WERI-Rb-1 (cell line): ENCODE measurements around the gene PDCD1.
"Not testable (repeated sequence)": the region's sequence is repeated elsewhere in the genome, so short reads cannot be mapped to it uniquely, and the experiment has no call there.

Experiments
- DNase-seq: peaks from one replicate; pipeline ENCODE4 v3.0.0-alpha.2; 2020
- H3K27ac ChIP-seq: fragments of 250-450 bp; sonication (Bioruptor Pico); 2 replicates; pipeline ENCODE4 v1.5.1; 2020; ENCODE audit warnings: mild to moderate bottlenecking, moderate library complexity
- H3K27me3 ChIP-seq: fragments of 250-450 bp; sonication (Bioruptor Pico); 2 replicates; pipeline ENCODE4 v1.5.1; 2021; ENCODE audit warnings: mild to moderate bottlenecking, low read depth, moderate library complexity; ENCODE audit not compliant: insufficient read depth, severe bottlenecking
- H3K36me3 ChIP-seq: fragments of 250-450 bp; sonication (Bioruptor Pico); 2 replicates; pipeline ENCODE4 v1.5.1; 2020; ENCODE audit warnings: mild to moderate bottlenecking, moderate library complexity
- H3K4me3 ChIP-seq: 2 replicates; pipeline ENCODE4 v1.5.1; 2011; ENCODE audit warnings: low read depth, mild to moderate bottlenecking, control low read depth, low read length
- H3K9me3 ChIP-seq: fragments of 250-450 bp; sonication (Bioruptor Pico); 2 replicates; pipeline ENCODE4 v1.5.1; 2021; ENCODE audit warnings: mild to moderate bottlenecking, moderate library complexity; ENCODE audit not compliant: severe bottlenecking
- CTCF ChIP-seq: IDR thresholded peaks from 2 replicates; pipeline ENCODE4 v1.5.1; 2011; ENCODE audit warnings: low read depth, mild to moderate bottlenecking, control low read depth, inconsistent platforms, low read length

Gene PDCD1

DNA sequence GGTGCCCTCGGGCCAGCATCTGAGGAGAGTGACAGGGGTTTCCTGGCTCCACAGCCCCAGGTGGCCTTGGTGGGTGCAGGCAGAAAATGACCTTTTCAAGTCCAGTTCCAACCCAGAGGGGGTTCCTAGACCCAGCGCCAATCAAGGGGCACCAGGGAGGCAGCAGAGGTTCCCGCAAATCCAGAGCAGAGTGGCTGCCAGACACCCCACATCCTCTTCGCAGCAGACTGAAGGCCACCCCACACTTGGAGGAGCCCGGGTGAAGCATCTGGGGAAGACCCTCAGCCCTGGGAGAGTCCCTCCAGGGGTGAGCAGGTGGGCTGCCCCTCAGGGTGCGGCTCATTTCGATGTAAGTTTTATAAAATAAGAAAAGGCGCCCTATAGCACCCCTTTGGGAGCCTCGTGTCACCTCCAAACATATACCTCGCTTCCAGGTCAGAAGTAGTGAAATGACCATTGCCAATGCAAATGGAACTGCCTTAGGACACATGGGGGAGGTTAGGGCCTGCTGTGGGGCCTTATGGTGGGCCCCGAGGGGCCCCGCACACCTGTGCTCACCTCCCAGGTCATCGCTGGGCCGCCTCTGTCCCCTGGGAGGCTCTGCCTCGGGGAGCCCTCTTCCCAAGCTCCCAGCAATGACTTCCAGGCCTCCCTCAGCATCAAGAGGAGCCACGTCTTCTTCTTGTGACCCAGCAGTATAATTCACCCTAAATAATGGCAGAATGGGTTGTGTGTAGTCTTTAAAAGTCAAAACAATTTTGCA is 21.8 kb upstream of the PDCD1 start:
- Histone ChIP-seq H3K9me3 (no peaks in the 10 kb centered on the region), H3K36me3 (peaks cover 6% of the 10 kb centered on the region), H3K27me3 (no peaks in the 10 kb centered on the region), H3K27ac (peak overlapping the region; percentile 88), H3K4me3 (peak overlapping the region; percentile 69)
- no peak for TF ChIP-seq CTCF
- no peak for DNase-seq

DNA sequence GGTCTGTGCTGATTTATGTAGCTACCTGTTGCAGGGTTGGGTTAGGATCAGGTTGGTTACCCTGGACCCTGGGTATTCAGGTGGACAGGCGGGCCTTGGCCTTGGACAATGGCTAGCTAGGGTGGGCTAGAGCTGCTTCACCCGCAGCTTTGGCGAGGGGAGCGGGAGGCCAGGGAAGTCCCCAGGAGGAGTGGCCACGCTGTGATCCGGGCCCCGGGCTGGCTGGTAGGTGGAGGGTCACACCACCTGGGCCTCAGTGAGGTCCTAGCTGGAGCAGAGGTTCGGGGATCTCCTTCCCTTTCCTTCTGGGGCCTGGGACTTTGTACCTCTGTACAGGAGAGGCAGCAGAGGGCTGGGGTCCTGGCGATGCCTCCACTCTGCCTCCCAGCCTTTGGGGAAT is 20.6 kb upstream of the PDCD1 start:
- no peak for TF ChIP-seq CTCF
- Histone ChIP-seq H3K27ac (no peak overlapping the region), H3K4me3 (no peak overlapping the region)

GRCh38 chr2:241877989-241878970 is 19.6 kb upstream of the PDCD1 start:
- Histone ChIP-seq H3K36me3 (no peaks in the 10 kb centered on the region), H3K9me3 (peaks cover 5% of the 10 kb centered on the region), H3K27me3 (no peaks in the 10 kb centered on the region), H3K4me3 (no peak overlapping the region), H3K27ac (no peak overlapping the region)
- DNase-seq: peak; percentile 81
- TF ChIP-seq CTCF: peak; percentile 76

More for the DNA sequence above, 20.6 kb upstream of the PDCD1 start:
- Histone ChIP-seq H3K9me3 (peaks cover under 1% of the 10 kb centered on the region), H3K27me3 (no peaks in the 10 kb centered on the region), H3K36me3 (peaks cover 4% of the 10 kb centered on the region)
- no peak for DNase-seq

- DNase-seq: no peak
- Histone ChIP-seq H3K9me3 (peaks cover 5% of the 10 kb centered on the region), H3K27ac (no peak overlapping the region), H3K4me3 (no peak overlapping the region), H3K27me3 (no peaks in the 10 kb centered on the region), H3K36me3 (no peaks in the 10 kb centered on the region)
- TF ChIP-seq CTCF: no peak
Measured at GRCh38 chr2:241877197-241877685, 18.5 kb upstream of the PDCD1 start.

- no peak overlapping the region for H3K27ac ChIP-seq
- TF ChIP-seq CTCF: no peak
- H3K9me3 ChIP-seq: peaks cover 5% of the 10 kb centered on the region
Measured at GRCh38 chr2:241876528-241877196, 18.0 kb upstream of the PDCD1 start.

GRCh38 chr2:241875754-241876527 is 17.2 kb upstream of the PDCD1 start:
- H3K4me3 ChIP-seq, H3K36me3 ChIP-seq, DNase-seq, H3K27ac ChIP-seq, H3K27me3 ChIP-seq, H3K9me3 ChIP-seq: not testable (repeated sequence)

More at GRCh38 chr2:241876528-241877196, 18.0 kb upstream of the PDCD1 start:
- H3K4me3 ChIP-seq: no peak overlapping the region
- DNase-seq: no peak
- no peaks in the 10 kb centered on the region for H3K27me3 ChIP-seq
- H3K36me3 ChIP-seq: no peaks in the 10 kb centered on the region
